ENCODE measurements around the gene IL1R1.

The IL1R1 gene

DNA sequence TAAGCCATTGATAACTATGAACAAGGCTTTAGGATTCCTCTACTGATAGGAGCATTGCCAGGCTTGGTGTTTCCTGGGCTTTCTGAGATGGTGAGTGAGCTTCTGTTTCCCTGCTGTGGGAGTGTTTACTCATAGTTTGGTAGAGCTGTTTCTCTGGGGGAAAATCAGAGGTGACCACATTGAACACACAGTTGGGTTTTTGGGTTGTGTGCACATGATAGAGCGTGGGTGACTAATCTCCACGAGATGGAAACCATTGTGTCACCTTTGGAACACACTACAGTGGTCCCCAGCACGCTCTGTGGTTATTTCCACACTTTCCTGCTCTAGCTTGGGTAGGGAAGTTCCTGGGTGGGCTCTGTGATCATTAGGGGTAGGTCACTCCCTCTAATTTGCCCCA, 5.4 kb downstream of the IL1R1 start:
- Histone ChIP-seq H3K4me1 (no peaks in the 10 kb centered on the region), H4K20me1 (no peaks in the 10 kb centered on the region), H3K4me3 (no peak overlapping the region), H3K36me3 (no peaks in the 10 kb centered on the region), H3K9me3 (peaks cover 77% of the 10 kb centered on the region), H3K27ac (no peak overlapping the region), H3K9ac (no peak overlapping the region), H3K4me2 (no peak overlapping the region), H3K27me3 (no peaks in the 10 kb centered on the region)
- no peak for TF ChIP-seq Cebpa-rat (IDR thresholded peaks at IDR 0.05)

DNA sequence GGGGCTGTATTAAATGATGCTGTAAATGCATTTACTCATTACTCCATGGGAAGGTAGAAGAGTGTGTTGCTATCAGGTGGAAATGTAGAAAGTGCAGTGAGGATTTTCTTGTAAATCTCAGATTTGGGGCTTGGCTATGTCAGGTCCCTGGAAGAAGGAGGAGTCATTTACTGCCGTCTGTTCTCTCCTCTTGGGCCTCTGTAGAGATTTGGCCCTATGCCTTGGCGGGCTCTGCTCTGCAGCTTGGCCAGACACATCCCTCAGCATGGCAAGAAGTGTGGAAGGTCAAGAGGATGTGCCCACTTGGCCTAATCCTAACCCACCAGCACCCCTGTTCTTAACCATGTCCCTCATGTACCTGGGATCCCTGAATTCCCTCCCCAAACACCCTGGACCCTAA, 6.7 kb downstream of the IL1R1 start:
- Histone ChIP-seq H3K4me1 (no peaks in the 10 kb centered on the region), H4K20me1 (no peaks in the 10 kb centered on the region), H3K4me2 (no peak overlapping the region), H3K27me3 (no peaks in the 10 kb centered on the region), H3K9ac (no peak overlapping the region), H3K36me3 (no peaks in the 10 kb centered on the region), H3K4me3 (no peak overlapping the region), H3K9me3 (peaks cover 64% of the 10 kb centered on the region), H3K27ac (no peak overlapping the region)
- no peak for TF ChIP-seq Cebpa-rat (IDR thresholded peaks at IDR 0.05)

DNA sequence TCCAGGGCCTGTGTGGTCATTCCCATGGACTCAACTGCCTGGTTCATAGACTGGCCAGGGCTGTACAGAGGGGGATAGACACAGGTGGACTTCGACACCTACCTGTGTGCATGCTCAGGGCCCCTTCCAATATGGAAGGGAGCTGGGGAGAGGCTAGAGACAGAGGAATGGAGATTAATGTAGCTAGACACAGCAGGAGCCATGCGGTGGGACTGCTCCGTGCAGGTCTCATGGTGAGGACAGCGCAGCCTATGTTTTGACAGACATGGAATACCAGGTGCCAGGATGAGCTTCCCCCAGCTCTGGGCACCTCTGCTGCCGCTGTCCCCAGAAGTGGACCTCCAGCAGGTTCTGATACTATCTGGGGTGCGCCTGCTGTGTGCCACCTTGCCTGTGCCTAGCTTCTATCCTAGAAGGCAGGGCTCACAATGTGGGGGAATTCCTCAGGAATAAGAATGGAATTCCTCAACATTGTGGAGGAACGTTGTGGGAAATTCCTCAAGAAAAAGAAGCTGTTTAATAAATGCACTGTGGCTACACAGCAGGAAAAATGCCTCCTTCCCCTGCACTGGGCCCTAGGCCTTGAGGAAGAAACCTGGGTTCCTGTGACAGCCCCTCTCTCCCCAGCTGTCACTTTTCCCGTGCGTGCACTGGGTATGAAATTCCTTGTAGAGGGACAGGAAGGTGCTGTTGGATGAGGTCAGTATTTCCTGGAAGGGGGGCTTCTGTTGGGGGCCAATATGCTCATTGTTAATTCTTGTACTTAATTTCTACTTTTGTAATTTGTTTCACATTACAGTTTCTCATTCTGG, 7.3 kb downstream of the IL1R1 start:
- Histone ChIP-seq H3K9ac (no peak overlapping the region), H3K27me3 (no peaks in the 10 kb centered on the region), H3K4me2 (no peak overlapping the region), H3K27ac (no peak overlapping the region), H3K9me3 (peaks cover 58% of the 10 kb centered on the region), H3K4me1 (no peaks in the 10 kb centered on the region), H4K20me1 (no peaks in the 10 kb centered on the region), H3K4me3 (no peak overlapping the region), H3K36me3 (no peaks in the 10 kb centered on the region)
- no peak for TF ChIP-seq Cebpa-rat (IDR thresholded peaks at IDR 0.05)

DNA sequence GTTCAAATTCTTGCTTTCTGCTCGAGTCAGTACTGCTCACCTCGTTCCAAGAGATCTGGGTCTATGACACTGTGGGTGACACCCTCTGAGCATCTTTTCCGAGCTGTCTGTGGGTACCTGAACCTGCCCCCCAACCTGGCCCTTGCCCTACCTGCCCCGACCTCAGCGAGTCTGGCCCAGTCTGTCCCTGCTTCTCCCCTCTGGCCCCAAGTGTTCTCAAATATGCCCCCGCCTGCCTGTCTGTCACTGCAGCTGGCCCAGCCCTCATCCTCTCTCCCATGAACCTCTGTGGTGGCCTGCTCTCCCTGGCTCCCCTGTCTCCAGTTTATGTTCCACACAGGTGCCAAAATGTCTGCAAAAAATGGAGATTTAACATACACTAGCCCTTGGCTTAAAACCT, 11.8 kb downstream of the IL1R1 start:
- Histone ChIP-seq H3K36me3 (no peaks in the 10 kb centered on the region), H3K9me3 (peaks cover 13% of the 10 kb centered on the region), H3K9ac (no peak overlapping the region), H3K27ac (no peak overlapping the region), H3K4me3 (no peak overlapping the region), H3K4me1 (no peaks in the 10 kb centered on the region), H3K4me2 (no peak overlapping the region), H3K27me3 (no peaks in the 10 kb centered on the region), H4K20me1 (no peaks in the 10 kb centered on the region)
- TF ChIP-seq Cebpa-rat (IDR thresholded peaks at IDR 0.05) = no peak

DNA sequence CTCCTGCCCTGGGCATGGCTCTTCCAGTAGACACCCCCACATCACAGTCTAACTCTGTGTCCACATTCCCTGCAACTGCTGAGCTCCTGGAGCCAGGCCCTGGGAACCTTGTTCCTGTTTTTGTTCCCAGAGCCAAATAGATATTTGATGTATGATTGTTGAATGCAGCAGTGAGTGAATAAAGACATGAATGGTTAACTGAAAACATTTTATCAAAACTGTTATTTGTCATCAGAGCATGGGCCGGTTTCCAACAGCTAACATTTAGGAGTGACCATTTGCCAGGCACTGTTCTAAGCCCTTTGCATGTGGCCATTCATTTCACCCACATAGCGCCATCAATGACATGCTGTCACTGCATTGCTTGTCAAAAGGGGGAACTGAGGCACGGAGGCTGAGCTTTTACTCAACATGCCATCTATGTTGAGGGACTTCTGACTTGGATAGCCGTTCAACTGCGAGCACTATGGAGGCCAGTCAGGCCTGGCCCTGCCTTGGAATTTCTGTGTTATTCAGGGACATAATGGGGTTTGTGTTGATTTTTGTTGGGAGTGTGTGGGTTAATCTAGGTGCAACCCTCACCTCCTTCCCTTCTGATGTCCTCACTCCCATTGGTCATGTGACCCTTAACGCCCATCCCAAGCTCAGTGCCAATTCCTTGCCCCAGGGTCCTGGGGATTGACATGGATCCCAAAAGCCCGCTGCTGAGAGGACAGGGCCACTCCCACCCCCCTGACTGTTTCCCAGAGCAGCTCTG, 12.6 kb downstream of the IL1R1 start:
- Histone ChIP-seq H3K9ac (no peak overlapping the region), H3K4me1 (no peaks in the 10 kb centered on the region), H3K27me3 (no peaks in the 10 kb centered on the region), H3K27ac (no peak overlapping the region), H3K4me3 (no peak overlapping the region), H4K20me1 (no peaks in the 10 kb centered on the region), H3K4me2 (no peak overlapping the region), H3K9me3 (peaks cover 5% of the 10 kb centered on the region), H3K36me3 (no peaks in the 10 kb centered on the region)
- TF ChIP-seq Cebpa-rat (IDR thresholded peaks at IDR 0.05) = no peak

DNA sequence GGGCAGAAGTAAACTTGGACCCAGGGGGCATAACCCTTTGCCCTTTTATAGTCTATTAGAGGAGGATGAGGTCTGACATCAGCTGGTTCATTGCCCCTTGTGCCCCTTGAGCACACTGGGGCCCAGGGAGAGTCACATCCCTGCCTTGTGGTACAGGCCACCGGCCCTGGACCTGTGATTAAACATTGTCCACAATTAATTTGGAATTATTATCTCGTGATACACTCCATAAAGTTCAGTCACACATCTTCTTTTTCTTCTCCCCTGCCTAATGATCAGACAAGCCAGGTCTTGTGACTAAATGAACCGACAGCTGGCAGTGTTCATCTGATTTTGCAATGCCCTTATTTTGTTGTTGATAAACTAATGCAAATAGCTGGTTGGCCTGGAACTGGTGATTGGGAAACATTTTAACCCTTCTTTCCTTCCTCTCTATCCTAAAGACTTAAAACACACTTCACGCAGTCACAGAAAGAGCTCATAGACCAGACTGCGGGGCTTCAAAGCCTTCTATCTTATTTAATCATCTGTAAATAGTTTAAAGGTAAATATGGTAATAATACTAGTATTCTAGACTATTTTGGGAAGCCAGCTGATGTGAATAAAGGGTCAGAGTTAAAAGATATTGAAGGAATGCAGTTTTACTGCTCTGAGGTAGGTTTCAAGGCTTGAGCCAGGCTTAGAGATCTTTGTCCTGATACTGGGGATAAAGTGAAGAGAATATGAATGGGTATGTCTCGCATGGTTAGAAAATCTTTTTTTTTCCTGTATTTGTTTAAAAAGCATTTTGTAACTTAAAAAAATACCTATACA, 13.4 kb downstream of the IL1R1 start:
- H3K27me3 ChIP-seq = no peaks in the 10 kb centered on the region
- H3K4me3 ChIP-seq = no peak overlapping the region
- H3K4me1 ChIP-seq = no peaks in the 10 kb centered on the region
- H3K36me3 ChIP-seq = no peaks in the 10 kb centered on the region
- no peak overlapping the region for H3K4me2 ChIP-seq
- TF ChIP-seq Cebpa-rat (IDR thresholded peaks at IDR 0.05) = no peak
- no peaks in the 10 kb centered on the region for H3K9me3 ChIP-seq
- no peak overlapping the region for H3K27ac ChIP-seq
- H4K20me1 ChIP-seq = no peaks in the 10 kb centered on the region
- H3K9ac ChIP-seq = no peak overlapping the region

DNA sequence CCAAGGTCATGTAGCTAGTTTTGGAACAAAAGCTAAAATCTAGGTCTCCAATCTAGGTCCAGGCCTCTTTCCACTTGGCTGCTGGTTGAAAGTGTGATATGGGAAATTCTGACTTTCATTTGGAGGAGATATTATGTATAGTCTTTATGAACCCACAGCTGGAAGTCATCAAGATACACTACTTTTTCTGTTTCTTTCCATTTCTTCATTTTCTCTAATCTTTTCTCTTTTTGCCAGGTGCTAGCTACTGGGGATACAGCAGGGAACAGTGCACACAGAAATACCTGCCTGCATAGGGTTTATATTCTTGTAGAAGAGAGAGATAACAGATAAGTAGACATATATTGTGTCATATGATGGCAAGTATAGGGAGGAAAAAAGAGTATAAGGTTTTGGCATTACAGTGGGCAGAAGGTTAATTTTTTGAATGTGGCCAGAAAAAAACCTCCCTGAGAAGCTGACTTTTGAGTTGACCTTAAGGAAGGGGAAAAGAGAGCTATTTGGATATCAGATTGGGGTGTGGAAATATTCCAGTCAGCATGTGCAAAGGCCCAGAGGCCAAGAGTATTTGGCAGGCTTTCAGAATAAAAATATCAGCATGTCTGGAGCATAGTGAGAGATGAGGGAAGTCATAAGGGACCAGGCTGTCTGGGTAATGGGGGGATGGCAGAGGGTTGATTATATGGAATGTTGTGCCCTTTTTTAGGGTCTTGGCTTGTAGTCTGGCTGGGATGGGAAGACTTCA, 15.6 kb downstream of the IL1R1 start:
- Histone ChIP-seq H3K9me3 (no peaks in the 10 kb centered on the region), H3K27me3 (no peaks in the 10 kb centered on the region), H3K9ac (no peak overlapping the region), H3K36me3 (no peaks in the 10 kb centered on the region), H3K27ac (no peak overlapping the region), H3K4me1 (no peaks in the 10 kb centered on the region), H3K4me3 (no peak overlapping the region), H4K20me1 (no peaks in the 10 kb centered on the region), H3K4me2 (no peak overlapping the region)
- no peak for TF ChIP-seq Cebpa-rat (IDR thresholded peaks at IDR 0.05)

DNA sequence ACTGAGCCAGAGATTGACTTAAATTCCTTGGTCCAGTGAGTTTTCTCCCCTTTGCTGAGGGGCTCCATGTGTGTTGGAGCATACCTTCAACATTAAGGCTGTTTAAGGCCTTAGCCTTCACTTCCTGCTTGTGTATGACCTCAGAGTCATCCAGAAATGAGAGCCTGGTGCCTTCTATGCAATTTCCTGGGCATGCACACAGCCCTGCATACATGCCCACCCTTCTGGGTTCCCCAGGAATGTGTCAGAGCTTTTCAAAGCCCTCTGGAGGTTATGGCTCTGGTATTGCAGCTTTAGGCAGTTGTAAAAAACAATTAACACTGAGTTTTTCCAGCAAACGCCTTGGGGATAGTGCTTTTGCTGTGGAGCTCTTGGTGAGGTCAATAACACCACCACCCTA, 16.7 kb downstream of the IL1R1 start:
- no peaks in the 10 kb centered on the region for H4K20me1 ChIP-seq
- no peak overlapping the region for H3K9ac ChIP-seq
- H3K36me3 ChIP-seq = no peaks in the 10 kb centered on the region
- no peaks in the 10 kb centered on the region for H3K27me3 ChIP-seq
- no peak for TF ChIP-seq Cebpa-rat (IDR thresholded peaks at IDR 0.05)
- no peak overlapping the region for H3K27ac ChIP-seq
- no peak overlapping the region for H3K4me2 ChIP-seq
- H3K9me3 ChIP-seq = no peaks in the 10 kb centered on the region
- H3K4me1 ChIP-seq = no peaks in the 10 kb centered on the region
- no peak overlapping the region for H3K4me3 ChIP-seq

DNA sequence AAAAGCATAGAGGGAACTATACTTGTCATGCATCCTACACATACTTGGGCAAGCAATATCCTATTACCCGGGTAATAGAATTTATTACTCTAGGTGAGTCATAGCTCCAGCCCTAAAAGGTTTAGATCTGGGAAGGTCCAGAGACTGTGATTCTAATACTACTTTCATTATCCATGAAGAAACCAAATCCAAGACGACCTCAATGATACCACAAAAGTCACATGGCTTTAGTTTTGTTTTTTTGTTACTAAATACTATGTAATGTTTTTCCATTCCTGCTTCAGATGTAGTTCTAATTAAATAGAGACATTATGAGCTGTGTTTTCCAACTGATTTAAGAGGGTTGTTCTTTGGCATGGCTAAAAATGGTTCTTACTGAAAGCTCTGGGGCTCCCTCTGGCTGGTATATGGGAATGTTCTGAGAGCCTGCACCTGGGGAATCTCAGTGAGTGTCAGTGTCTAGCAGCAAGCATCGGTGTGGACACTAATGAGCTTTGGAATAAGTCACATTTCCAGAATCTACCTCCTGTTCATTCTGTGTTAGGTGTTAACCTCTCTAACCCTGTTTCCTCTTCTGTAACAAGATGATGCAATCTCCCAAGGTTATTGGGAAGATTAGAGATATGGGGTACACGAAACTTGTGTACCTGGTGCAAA, 23.8 kb downstream of the IL1R1 start:
- Histone ChIP-seq H3K27ac (no peak overlapping the region), H3K36me3 (no peaks in the 10 kb centered on the region), H3K27me3 (no peaks in the 10 kb centered on the region), H3K9ac (no peak overlapping the region), H3K9me3 (no peaks in the 10 kb centered on the region), H4K20me1 (no peaks in the 10 kb centered on the region), H3K4me2 (no peak overlapping the region), H3K4me3 (no peak overlapping the region), H3K4me1 (no peaks in the 10 kb centered on the region)
- no peak for TF ChIP-seq Cebpa-rat (IDR thresholded peaks at IDR 0.05)

All from BLaER1 (cell line).